OCI-LY1 (cell line): ENCODE results near the gene MAP2K6.

Source experiments
- H2AFZ ChIP-seq: fragments of 200-600 bp; sonication (generic), shearing (Covaris generic); 2 replicates; pipeline ENCODE4 v1.6.0; 2014; ENCODE audit warnings: antibody characterized with exemption, mild to moderate bottlenecking, low read length
- H3F3A ChIP-seq: fragments of 200-600 bp; sonication (generic), shearing (Covaris generic); 2 replicates; pipeline ENCODE4 v1.6.0; 2014; ENCODE audit warnings: mild to moderate bottlenecking, antibody characterized with exemption, low read length, moderate library complexity; ENCODE audit not compliant: insufficient read depth
- H3K27ac ChIP-seq: fragments of 200-600 bp; sonication (generic); 2 replicates; pipeline ENCODE4 v1.5.1; 2014; ENCODE audit warnings: low read length, mixed run types, mild to moderate bottlenecking, low read depth; ENCODE audit not compliant: poor library complexity, severe bottlenecking
- H3K27me3 ChIP-seq: fragments of 200-600 bp; sonication (generic); 2 replicates; pipeline ENCODE4 v1.6.0; 2014; ENCODE audit warnings: antibody characterized with exemption, mild to moderate bottlenecking, low read length, moderate library complexity; ENCODE audit not compliant: insufficient read depth
- H3K36me3 ChIP-seq: fragments of 200-600 bp; sonication (generic); 2 replicates; pipeline ENCODE4 v1.6.1; 2014; ENCODE audit warnings: mild to moderate bottlenecking, antibody characterized with exemption, low read length, moderate library complexity, mixed read lengths; ENCODE audit not compliant: insufficient read depth
- H3K4me1 ChIP-seq: fragments of 200-600 bp; sonication (generic); 2 replicates; pipeline ENCODE4 v1.5.1; 2014; ENCODE audit warnings: mild to moderate bottlenecking, low read length, moderate library complexity; ENCODE audit not compliant: insufficient read depth, severe bottlenecking
- H3K4me2 ChIP-seq: fragments of 200-600 bp; sonication (generic), shearing (Covaris generic); 2 replicates; pipeline ENCODE4 v1.6.1; 2014; ENCODE audit warnings: low read length
- H3K4me3 ChIP-seq: fragments of 200-600 bp; sonication (generic); 2 replicates; pipeline ENCODE4 v1.5.1; 2014; ENCODE audit warnings: low read length, low read depth, mild to moderate bottlenecking, mixed read lengths; ENCODE audit not compliant: poor library complexity, severe bottlenecking
- H3K79me2 ChIP-seq: fragments of 200-600 bp; shearing (Covaris generic); 2 replicates; pipeline ENCODE4 v1.6.1; 2016; ENCODE audit warnings: mixed run types, low read length, mixed read lengths; ENCODE audit not compliant: insufficient read depth
- H3K9ac ChIP-seq: fragments of 200-600 bp; sonication (generic), shearing (Covaris generic); 2 replicates; pipeline ENCODE4 v1.6.1; 2014; ENCODE audit warnings: mild to moderate bottlenecking, low read length, mixed read lengths
- H3K9me2 ChIP-seq: fragments of 200-600 bp; sonication (generic), shearing (Covaris generic); 2 replicates; pipeline ENCODE4 v1.6.1; 2014; ENCODE audit warnings: low read depth, mild to moderate bottlenecking, low read length, mixed read lengths
- H3K9me3 ChIP-seq: fragments of 200-600 bp; shearing (Covaris generic); 2 replicates; pipeline ENCODE4 v1.6.1; 2014; ENCODE audit warnings: low read length, mixed read lengths
- H4K20me1 ChIP-seq: fragments of 200-600 bp; sonication (generic), shearing (Covaris generic); 2 replicates; pipeline ENCODE4 v1.6.0; 2016; ENCODE audit warnings: mild to moderate bottlenecking, low read length; ENCODE audit not compliant: insufficient read depth
- CTCF ChIP-seq: fragments of 200-600 bp; sonication (generic), shearing (Covaris generic); IDR thresholded peaks from 2 replicates; pipeline ENCODE4 v1.5.1; 2017; ENCODE audit warnings: mild to moderate bottlenecking, antibody characterized with exemption, low read length, moderate library complexity, mixed read lengths
- EZH2 ChIP-seq: fragments of 200-600 bp; sonication (generic), shearing (Covaris generic); IDR thresholded peaks from 2 replicates; pipeline ENCODE4 v1.8.0; 2017; ENCODE audit warnings: borderline replicate concordance, mixed run types, mild to moderate bottlenecking, antibody characterized with exemption, low read length, moderate library complexity, mixed read lengths

The MAP2K6 gene

GRCh38 chr17:69450918-69451317, 36.4 kb downstream of the MAP2K6 start:
- H2AFZ ChIP-seq, result no peak overlapping the region
- TF ChIP-seq EZH2 (no peak), CTCF (no peak)
- no peaks in the 10 kb centered on the region for H3K9me2 ChIP-seq
- H3K9me3 ChIP-seq, result no peaks in the 10 kb centered on the region
- H3K4me3 ChIP-seq, result no peak overlapping the region
- no peak overlapping the region for H3K4me2 ChIP-seq
- no peaks in the 10 kb centered on the region for H3F3A ChIP-seq
- no peaks in the 10 kb centered on the region for H4K20me1 ChIP-seq
- H3K27ac ChIP-seq, result no peak overlapping the region
- peaks cover 5% of the 10 kb centered on the region for H3K4me1 ChIP-seq
- H3K9ac ChIP-seq, result no peak overlapping the region
- H3K79me2 ChIP-seq, result no peaks in the 10 kb centered on the region
- H3K27me3 ChIP-seq, result no peaks in the 10 kb centered on the region
- no peaks in the 10 kb centered on the region for H3K36me3 ChIP-seq

- Histone ChIP-seq H3K9ac (no peak overlapping the region), H3K4me1 (peaks cover 5% of the 10 kb centered on the region), H3K36me3 (no peaks in the 10 kb centered on the region), H3K4me3 (no peak overlapping the region), H3K79me2 (no peaks in the 10 kb centered on the region), H3K27me3 (no peaks in the 10 kb centered on the region), H3K4me2 (no peak overlapping the region), H3K9me2 (no peaks in the 10 kb centered on the region), H4K20me1 (no peaks in the 10 kb centered on the region), H2AFZ (no peak overlapping the region), H3F3A (no peaks in the 10 kb centered on the region), H3K9me3 (no peaks in the 10 kb centered on the region), H3K27ac (no peak overlapping the region)
- TF ChIP-seq EZH2, result no peak
- TF ChIP-seq CTCF, result no peak
Measured at GRCh38 chr17:69451416-69452394, 37.2 kb downstream of the MAP2K6 start.

GRCh38 chr17:69452664-69453260, 38.3 kb downstream of the MAP2K6 start:
- Histone ChIP-seq H3K27me3 (no peaks in the 10 kb centered on the region), H3K9ac (no peak overlapping the region), H3K4me1 (peaks cover 5% of the 10 kb centered on the region), H3F3A (no peaks in the 10 kb centered on the region), H3K79me2 (no peaks in the 10 kb centered on the region), H3K36me3 (no peaks in the 10 kb centered on the region), H4K20me1 (no peaks in the 10 kb centered on the region), H3K9me2 (no peaks in the 10 kb centered on the region), H2AFZ (no peak overlapping the region), H3K4me3 (no peak overlapping the region), H3K4me2 (no peak overlapping the region), H3K9me3 (no peaks in the 10 kb centered on the region), H3K27ac (no peak overlapping the region)
- TF ChIP-seq EZH2 (no peak), CTCF (no peak)
